Measurements from ENCODE around the gene CDH2.

Gene CDH2

DNA sequence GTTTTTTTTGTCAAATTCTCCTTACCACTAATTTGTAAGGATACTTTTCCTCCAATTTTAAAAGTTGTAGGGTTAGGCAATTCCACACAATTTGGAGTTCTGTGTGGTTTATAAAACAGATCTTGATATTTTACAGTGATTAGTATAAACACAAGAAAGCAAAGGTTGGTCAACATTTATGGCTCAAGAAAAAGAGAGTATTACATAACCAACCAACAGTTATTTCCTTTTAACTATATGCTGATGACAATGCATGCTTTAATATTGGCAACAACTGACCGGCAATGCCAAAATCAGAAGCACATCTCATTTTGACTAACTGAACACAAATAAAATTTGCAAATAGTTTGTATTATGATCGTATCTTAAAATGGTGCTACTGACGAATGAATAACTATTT lies 137.2 kb downstream of the CDH2 start:
- DNase-seq: no peak

- no peak for DNase-seq
Measured at GRCh38 chr18:28039078-28039477, 137.9 kb downstream of the CDH2 start.

DNA sequence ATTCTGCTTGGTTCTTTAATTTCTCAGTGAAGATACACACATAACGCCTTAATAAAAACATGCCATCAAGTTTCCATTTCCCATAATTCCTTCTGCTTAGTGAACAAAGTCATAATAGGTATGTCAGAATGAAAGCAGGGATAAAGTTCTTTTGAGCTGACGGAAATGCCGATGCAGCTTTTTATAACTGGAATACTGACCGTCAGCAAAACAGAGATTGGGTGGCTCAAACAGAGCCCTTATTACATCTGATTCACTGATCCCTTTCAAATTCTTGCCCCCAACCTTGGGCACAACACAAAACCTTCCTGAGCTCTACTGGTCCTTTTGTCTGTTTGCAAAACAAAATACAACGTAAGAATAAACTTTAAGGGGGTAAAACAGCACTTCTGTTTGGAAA lies 140.4 kb downstream of the CDH2 start:
- DNase-seq: no peak

DNA sequence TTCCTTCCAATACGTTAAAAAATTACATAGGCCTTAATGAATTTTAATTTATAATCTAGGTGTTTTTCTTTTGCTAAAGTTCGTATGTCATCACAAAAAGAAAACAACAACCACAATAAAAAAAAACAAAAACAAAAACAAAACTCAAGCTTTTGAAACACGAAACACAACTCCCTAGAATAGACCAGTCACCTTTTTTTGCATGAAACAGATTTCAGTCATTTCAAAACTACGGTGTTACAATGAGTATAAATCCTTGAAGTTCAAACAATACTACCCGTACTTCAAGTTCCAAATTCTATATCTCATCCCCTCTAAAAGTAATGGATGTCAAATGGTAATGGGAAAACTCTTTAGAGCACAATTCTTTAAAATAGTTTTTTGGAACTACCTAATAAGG lies 142.4 kb downstream of the CDH2 start:
- no peak for DNase-seq

GRCh38 chr18:28032177-28032576 lies 144.8 kb downstream of the CDH2 start:
- DNase-seq: no peak

GRCh38 chr18:28030458-28030857 lies 146.5 kb downstream of the CDH2 start:
- no peak for DNase-seq

- no peak for DNase-seq
Measured at GRCh38 chr18:28027755-28028154, 149.2 kb downstream of the CDH2 start.

DNA sequence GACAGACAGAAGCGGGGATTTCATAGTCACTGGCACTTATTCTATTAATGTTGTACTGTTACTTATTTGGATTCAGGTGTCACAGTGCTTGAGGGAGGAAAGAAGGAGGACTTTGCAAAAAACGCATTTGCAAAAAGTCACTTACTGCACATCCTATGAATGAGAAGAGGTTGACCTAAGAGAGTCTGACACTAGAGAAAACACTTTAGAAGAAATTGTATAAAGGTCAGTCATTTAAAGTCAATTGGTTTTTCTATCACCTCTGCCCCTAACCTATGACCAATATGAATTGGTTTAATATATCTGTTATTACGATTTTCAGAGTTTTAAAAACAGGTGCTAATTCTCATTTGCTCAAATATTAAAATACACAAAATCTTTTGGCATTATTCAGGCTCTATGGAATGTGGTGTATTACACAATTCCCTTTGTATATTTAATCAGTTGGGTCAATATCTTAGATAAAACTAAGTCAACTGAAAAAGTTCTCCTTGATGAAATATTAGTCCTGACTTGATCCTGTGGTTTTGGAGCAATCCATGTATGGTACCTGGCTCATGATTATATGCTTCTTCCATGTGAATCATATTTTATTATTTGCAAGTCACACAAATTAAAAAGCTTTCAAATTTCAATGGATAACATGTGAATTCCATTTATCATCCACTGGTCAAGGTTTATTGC lies 157.4 kb downstream of the CDH2 start:
- no peak for DNase-seq

DNA sequence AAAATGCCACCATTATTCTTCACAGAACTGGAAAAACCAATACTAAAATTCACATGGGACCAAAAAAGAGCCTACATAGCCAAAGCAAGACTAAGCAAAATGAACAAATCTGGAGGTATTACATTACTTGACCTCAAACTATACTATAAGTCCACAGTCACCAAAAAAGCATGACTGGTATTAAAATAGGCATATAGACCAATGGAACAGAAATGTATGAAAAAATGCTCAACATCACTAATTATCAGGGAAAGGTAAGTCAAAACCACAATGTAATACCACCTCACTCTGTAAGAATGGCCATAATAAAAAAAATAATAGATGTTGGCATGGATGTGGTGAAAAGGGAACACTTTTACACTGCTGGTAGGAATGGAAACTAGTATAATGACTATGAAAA lies 158.6 kb downstream of the CDH2 start:
- DNase-seq: no peak

DNA sequence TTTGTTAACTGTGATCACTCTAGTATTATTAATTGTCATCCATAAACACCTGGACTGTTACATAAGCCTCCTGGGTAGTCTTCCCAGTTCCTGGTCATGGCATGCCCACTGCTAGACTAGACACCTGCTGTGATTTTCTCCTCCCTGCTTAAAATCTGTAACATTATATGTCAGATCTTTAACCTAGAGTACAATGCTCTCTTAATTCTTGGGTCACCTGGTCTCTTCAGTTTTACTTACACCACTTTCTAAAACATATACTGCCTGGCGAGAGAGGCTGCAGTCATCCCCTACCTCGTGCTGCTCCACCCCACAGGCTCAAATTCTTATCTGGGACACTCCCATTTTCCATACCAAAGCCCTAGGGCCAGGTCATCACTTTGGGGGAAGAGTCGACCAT lies 161.3 kb downstream of the CDH2 start:
- DNase-seq: no peak

DNA sequence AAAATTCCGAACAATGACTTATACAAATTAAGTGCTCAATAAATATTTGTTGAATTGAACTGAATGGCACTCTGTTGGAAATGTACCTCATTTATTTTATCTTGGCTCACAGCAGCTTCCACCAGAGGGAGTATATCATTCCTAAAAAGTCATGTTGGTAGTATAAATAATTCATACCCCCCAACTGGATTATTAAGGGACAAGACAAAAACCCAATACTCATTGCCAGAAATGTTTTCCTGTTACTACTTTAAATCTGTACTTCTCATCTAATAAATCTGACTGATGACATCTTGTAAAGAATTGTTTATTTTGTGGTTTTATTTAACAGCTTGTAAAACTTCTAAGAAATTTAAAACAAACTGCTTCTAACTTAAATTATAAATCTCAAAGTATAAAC lies 163.9 kb downstream of the CDH2 start:
- no peak for DNase-seq

DNA sequence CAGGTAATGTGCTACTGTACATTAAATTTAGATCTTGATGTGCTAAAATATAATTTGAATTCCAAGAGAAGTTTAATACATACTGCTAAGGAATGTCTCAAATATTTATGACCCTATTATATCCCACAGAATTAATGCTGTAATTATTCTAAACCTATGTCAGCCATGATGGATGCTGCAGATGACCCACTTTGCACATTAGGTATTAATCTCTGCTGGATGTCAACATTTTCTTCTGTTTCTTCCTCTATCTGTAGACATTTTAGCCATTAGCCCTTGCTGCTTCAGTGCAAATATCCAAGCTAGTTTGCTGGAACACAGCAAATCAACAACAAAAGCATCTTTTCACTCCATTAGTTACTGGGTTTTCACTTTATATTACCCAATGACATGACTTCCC lies 164.6 kb downstream of the CDH2 start:
- no peak for DNase-seq

DNA sequence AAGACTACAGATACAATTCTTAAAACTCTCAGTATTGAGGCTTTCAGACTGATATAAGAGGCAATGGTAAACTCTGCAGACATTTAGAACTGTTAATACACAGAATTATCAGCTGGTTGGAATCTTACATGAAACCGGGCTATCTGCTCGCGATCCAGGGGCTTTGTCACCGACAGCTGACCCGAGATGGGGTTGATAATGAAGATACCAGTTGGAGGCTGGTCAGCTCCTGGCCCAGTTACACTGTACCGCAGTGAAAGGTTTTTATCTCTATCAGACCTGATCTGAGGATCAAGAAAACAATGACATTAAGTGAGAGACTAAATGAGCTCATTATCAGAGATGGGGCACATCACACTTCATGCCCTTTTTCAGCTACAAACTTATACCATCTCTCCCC lies 167.3 kb downstream of the CDH2 start:
- DNase-seq: no peak

DNA sequence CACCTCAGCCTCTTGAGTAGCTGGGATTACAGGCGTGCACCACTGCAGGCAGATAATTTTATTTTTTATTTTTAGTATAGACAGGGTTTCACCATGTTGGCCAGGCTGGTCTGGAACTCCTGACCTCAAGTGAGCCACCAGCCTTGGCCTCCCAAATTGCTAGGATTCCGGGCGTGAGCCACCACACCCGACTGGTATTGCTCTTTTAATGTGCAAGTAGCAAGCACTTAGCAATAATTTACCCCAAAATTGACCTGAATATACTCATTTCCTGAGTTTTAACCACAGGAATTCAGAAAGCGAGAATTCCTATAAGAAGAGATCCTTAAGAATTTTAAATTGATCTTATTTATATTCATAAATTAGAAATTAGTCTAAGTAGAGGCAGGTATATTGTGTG lies 169.1 kb downstream of the CDH2 start:
- no peak for DNase-seq

DNA sequence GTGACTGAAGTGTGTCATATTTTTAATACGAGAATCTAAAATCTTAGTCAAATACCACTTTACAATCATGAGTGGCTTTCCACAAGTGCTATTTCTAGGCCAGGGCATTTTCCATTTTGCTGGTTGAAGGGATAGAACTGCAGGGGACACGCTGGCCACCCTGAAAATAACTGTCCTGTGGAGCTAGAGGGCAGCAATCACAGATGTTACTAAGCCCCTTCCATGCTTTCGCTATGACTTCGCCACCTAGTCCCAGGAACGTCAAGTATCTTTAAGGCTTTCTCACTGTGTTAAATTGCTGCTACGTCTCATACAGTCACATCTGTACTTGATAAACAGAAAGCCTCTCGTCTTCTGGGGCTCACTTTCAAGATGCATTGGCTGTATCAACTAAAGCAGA lies 171.8 kb downstream of the CDH2 start:
- DNase-seq: no peak

- no peak for DNase-seq
Measured at GRCh38 chr18:28004606-28005005, 172.3 kb downstream of the CDH2 start.

GRCh38 chr18:28003451-28003850 lies 173.5 kb downstream of the CDH2 start:
- DNase-seq: no peak

GRCh38 chr18:28002841-28003240 lies 174.1 kb downstream of the CDH2 start:
- no peak for DNase-seq

- DNase-seq: no peak
Measured at GRCh38 chr18:27996801-27997272, 180.1 kb downstream of the CDH2 start.

DNA sequence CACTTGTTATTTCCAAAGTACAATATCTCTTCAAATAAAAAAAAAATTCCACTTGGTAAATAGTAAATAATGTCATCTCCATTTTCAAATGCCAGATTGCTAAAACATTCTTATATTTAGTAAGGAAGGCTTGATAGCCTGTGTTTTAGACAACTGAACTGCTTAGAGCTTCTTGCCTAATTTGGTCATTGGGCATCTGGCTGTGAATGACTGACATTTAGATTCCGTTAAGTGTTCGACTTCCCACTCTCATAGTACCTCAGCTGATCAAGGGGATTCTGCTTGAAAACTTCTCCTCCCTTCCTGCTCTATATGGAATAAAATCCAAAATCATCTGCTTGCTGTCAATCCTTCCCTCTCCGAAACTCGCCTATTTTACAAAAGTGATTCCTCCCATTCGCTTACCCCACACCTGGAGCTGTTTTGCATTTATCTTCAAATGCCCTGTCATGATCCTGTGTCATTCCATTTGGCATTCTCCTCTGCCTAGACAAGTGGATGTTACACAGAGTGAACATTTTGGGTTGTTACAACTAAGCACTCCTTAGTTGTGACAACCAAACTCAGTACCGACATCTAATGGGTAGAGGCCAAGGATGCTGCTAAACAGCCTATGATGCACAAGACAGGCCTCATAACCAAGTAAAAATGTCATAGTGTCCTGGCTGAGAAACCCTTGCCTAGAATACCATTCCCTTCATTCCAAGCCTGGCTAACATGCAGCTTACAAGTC lies 181.0 kb downstream of the CDH2 start:
- DNase-seq: no peak

DNA sequence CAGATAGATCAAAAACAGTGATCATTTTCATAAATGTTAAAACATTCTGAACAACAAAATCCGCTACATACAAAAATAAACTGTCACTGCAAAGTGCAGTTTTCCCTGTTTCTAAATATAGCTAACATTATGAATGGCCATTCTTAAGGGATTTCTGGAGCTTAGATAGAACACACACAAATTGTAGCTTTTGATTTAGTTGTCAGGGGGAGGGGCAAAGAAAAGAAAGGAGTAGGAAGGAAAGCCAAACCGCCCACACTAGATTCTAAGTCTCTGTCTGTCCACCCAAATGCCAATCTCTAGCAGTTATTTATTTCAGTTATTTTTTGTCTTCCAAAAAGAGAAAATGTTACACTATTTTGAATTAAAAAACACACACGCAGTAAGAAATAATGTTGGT lies 182.4 kb downstream of the CDH2 start:
- DNase-seq: no peak

GRCh38 chr18:27991391-27991790 lies 185.5 kb downstream of the CDH2 start:
- no peak for DNase-seq

DNA sequence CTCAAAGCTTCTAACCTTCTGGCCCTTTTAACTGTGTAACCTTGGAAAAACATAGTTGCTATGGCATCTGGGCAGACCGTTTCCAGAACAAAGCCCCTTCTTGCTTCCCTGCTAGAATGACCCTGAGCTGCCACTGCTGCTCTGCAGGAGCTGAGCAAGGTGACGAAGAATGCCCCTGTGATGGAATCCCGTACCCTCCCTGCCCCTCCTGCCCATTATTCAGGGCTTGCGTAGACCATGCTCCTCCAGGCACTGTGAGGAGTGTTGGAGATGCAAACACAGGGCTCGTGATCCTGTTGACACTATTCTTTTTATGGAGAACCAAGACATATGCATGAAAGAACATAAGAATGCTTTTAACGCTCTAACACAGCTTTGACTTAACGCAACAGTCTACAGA lies 191.1 kb downstream of the CDH2 start:
- no peak for DNase-seq

DNA sequence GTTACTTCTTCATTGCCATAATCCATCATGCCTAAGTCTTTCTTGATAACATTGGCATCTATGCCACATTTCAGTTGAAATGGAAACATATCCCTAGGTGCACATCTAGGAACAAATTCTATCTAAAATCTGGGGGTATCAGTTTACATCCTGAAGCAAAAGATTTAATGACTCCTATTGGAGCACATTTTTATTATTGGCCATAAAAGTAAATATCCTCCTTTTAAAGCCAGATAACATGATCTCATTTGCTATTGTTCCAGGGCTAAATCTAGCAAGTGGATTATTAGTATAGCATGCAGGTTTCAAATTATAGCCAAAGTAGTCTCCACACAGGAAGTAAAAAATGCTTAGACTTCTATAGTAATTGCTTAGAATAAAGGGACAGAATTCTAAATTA lies 193.2 kb downstream of the CDH2 start:
- DNase-seq: no peak
